A204.1 (cell line): ENCODE measurements around the gene KATNB1.
"Not testable (repeated sequence)": the region's sequence is repeated elsewhere in the genome, so short reads cannot be mapped to it uniquely, and the experiment has no call there.

ENCODE experiments used
- FAIRE-seq: peaks from 2 replicates; lab custom pipeline; 2012; peaks lifted over from hg19 to GRCh38; lab: Jason Lieb, UNC

The KATNB1 gene

GRCh38 chr16:57701759-57702371 lies 33.7 kb upstream of the KATNB1 start:
- FAIRE-seq, result no peak

GRCh38 chr16:57703416-57704010 lies 32.1 kb upstream of the KATNB1 start:
- no peak for FAIRE-seq

- no peak for FAIRE-seq
These were observed 31.3 kb upstream of the KATNB1 start for GRCh38 chr16:57704011-57704904.

GRCh38 chr16:57704905-57705852 lies 30.4 kb upstream of the KATNB1 start:
- FAIRE-seq, result no peak

- FAIRE-seq, result no peak
These were observed 28.9 kb upstream of the KATNB1 start for GRCh38 chr16:57706717-57707116.

- FAIRE-seq, result no peak
These were observed 28.2 kb upstream of the KATNB1 start for GRCh38 chr16:57707331-57707730.

- no peak for FAIRE-seq
These were observed 27.4 kb upstream of the KATNB1 start for GRCh38 chr16:57708168-57708567.

GRCh38 chr16:57709663-57710062 lies 25.9 kb upstream of the KATNB1 start:
- FAIRE-seq, result no peak

- FAIRE-seq, result no peak
These were observed 24.2 kb upstream of the KATNB1 start for GRCh38 chr16:57711346-57711745.

- FAIRE-seq, result no peak
These were observed 23.6 kb upstream of the KATNB1 start for GRCh38 chr16:57711993-57712392.

GRCh38 chr16:57712569-57712968 lies 23.0 kb upstream of the KATNB1 start:
- not testable (repeated sequence) for FAIRE-seq

- no peak for FAIRE-seq
These were observed 22.0 kb upstream of the KATNB1 start for GRCh38 chr16:57713596-57713995.

GRCh38 chr16:57714047-57714446 lies 21.5 kb upstream of the KATNB1 start:
- no peak for FAIRE-seq

GRCh38 chr16:57720142-57720575 lies 15.4 kb upstream of the KATNB1 start:
- no peak for FAIRE-seq

- no peak for FAIRE-seq
These were observed 14.0 kb upstream of the KATNB1 start for GRCh38 chr16:57721356-57722209.

- FAIRE-seq, result no peak
These were observed 13.4 kb upstream of the KATNB1 start for GRCh38 chr16:57722210-57722499.

GRCh38 chr16:57722651-57723050 lies 12.9 kb upstream of the KATNB1 start:
- no peak for FAIRE-seq

GRCh38 chr16:57723170-57723569 lies 12.4 kb upstream of the KATNB1 start:
- no peak for FAIRE-seq

- no peak for FAIRE-seq
These were observed 11.0 kb upstream of the KATNB1 start for GRCh38 chr16:57724531-57724930.

- no peak for FAIRE-seq
These were observed 10.4 kb upstream of the KATNB1 start for GRCh38 chr16:57725151-57725550.

- no peak for FAIRE-seq
These were observed 10.0 kb upstream of the KATNB1 start for GRCh38 chr16:57725554-57725953.
